GM19397 (cell line): ENCODE results near the gene SLX4IP.
A peak's percentile ranks its signal among the peaks of the same experiment; 100 is the strongest.

Experiments
- ATAC-seq: cut with Tn5 transposase; IDR thresholded peaks from one replicate; pipeline ENCODE4 v1.9.1; 2021; ENCODE audit warnings: mild to moderate bottlenecking, moderate library complexity; ENCODE audit not compliant: unreplicated experiment

The SLX4IP gene

GRCh38 chr20:10465135-10465534 lies 30.0 kb downstream of the SLX4IP start:
- no peak for ATAC-seq

GRCh38 chr20:10466325-10466724 lies 31.2 kb downstream of the SLX4IP start:
- ATAC-seq = no peak

- no peak for ATAC-seq
Measured at GRCh38 chr20:10466855-10467254, 31.8 kb downstream of the SLX4IP start.

- no peak for ATAC-seq
Measured at GRCh38 chr20:10467681-10468339, 32.7 kb downstream of the SLX4IP start.

GRCh38 chr20:10468340-10468845 lies 33.3 kb downstream of the SLX4IP start:
- no peak for ATAC-seq

GRCh38 chr20:10469056-10469455 lies 34.0 kb downstream of the SLX4IP start:
- ATAC-seq = no peak

GRCh38 chr20:10469599-10469998 lies 34.5 kb downstream of the SLX4IP start:
- no peak for ATAC-seq

GRCh38 chr20:10470276-10470675 lies 35.2 kb downstream of the SLX4IP start:
- no peak for ATAC-seq

GRCh38 chr20:10472871-10473270 lies 37.8 kb downstream of the SLX4IP start:
- no peak for ATAC-seq

GRCh38 chr20:10474606-10475184 lies 39.6 kb downstream of the SLX4IP start:
- ATAC-seq = no peak

- no peak for ATAC-seq
Measured at GRCh38 chr20:10475225-10475624, 40.1 kb downstream of the SLX4IP start.

GRCh38 chr20:10476319-10476724 lies 41.2 kb downstream of the SLX4IP start:
- peak; percentile 70 for ATAC-seq

- peak; percentile 48 for ATAC-seq
Measured at GRCh38 chr20:10478205-10478604, 43.1 kb downstream of the SLX4IP start.

GRCh38 chr20:10478930-10479329 lies 43.8 kb downstream of the SLX4IP start:
- ATAC-seq = no peak

- no peak for ATAC-seq
Measured at GRCh38 chr20:10481676-10482075, 46.6 kb downstream of the SLX4IP start.

GRCh38 chr20:10483691-10484090 lies 48.6 kb downstream of the SLX4IP start:
- ATAC-seq = no peak

GRCh38 chr20:10487142-10488136 lies 52.3 kb downstream of the SLX4IP start:
- no peak for ATAC-seq

- ATAC-seq = no peak
Measured at GRCh38 chr20:10488534-10488933, 53.4 kb downstream of the SLX4IP start.

GRCh38 chr20:10489853-10490252 lies 54.7 kb downstream of the SLX4IP start:
- no peak for ATAC-seq

- ATAC-seq = no peak
Measured at GRCh38 chr20:10490257-10490656, 55.2 kb downstream of the SLX4IP start.

GRCh38 chr20:10490706-10491105 lies 55.6 kb downstream of the SLX4IP start:
- ATAC-seq = no peak
